HG03378 (cell line): Measurements from ENCODE around the gene STK24.

Source experiments
- ATAC-seq: cut with Tn5 transposase; IDR thresholded peaks from one replicate; pipeline ENCODE4 v1.9.1; 2021; ENCODE audit warnings: mild to moderate bottlenecking, moderate library complexity; ENCODE audit not compliant: unreplicated experiment

STK24 gene

GRCh38 chr13:98535501-98536354, 41.2 kb downstream of the STK24 start:
- ATAC-seq = no peak

- no peak for ATAC-seq
Observed at GRCh38 chr13:98534821-98535220, 42.1 kb downstream of the STK24 start.

- ATAC-seq = no peak
Observed at GRCh38 chr13:98533912-98534311, 43.0 kb downstream of the STK24 start.

- no peak for ATAC-seq
Observed at GRCh38 chr13:98532254-98532653, 44.7 kb downstream of the STK24 start.

GRCh38 chr13:98530217-98530616, 46.7 kb downstream of the STK24 start:
- no peak for ATAC-seq

GRCh38 chr13:98529171-98529570, 47.7 kb downstream of the STK24 start:
- ATAC-seq = no peak

GRCh38 chr13:98528663-98529064, 48.2 kb downstream of the STK24 start:
- ATAC-seq = no peak

GRCh38 chr13:98527526-98527925, 49.4 kb downstream of the STK24 start:
- ATAC-seq = no peak

- no peak for ATAC-seq
Observed at GRCh38 chr13:98526182-98526512, 50.8 kb downstream of the STK24 start.

GRCh38 chr13:98525456-98526181, 51.3 kb downstream of the STK24 start:
- no peak for ATAC-seq

- ATAC-seq = no peak
Observed at GRCh38 chr13:98524793-98525192, 52.1 kb downstream of the STK24 start.

GRCh38 chr13:98524391-98524790, 52.5 kb downstream of the STK24 start:
- no peak for ATAC-seq

GRCh38 chr13:98523455-98524102, 53.3 kb downstream of the STK24 start:
- ATAC-seq = peak; percentile 48

GRCh38 chr13:98522371-98522770, 54.5 kb downstream of the STK24 start:
- ATAC-seq = no peak

GRCh38 chr13:98521461-98522247, 55.3 kb downstream of the STK24 start:
- ATAC-seq = no peak

GRCh38 chr13:98520674-98521449, 56.0 kb downstream of the STK24 start:
- no peak for ATAC-seq

- ATAC-seq = no peak
Observed at GRCh38 chr13:98519976-98520375, 56.9 kb downstream of the STK24 start.

- peak; percentile 29 for ATAC-seq
Observed at GRCh38 chr13:98517576-98518310, 59.2 kb downstream of the STK24 start.

GRCh38 chr13:98515818-98516465, 61.0 kb downstream of the STK24 start:
- peak; percentile 30 for ATAC-seq
